Caco-2 (cell line): ENCODE measurements around the gene WIPF3. TPM values are rescaled to one million over a fixed set of nuclear protein-coding genes. Genes with fewer than 3 reads are reported as not detected.

Source experiments
- BruUV-seq: library from RNA; stranded (reverse); fragments of 400-500 nt; replicated peaks from 2 replicates; lab custom pipeline; 2021; lab: Mats Ljungman, UMichigan
- CTCF ChIA-PET: fragments of 300-600 bp; sonication (Branson Sonifier 250); formaldehyde crosslinking; loops from one replicate; lab custom pipeline; 2022; ENCODE audit warnings: antibody characterized with exemption; lab: Charles Lee
- POLR2A ChIA-PET: fragments of 300-600 bp; sonication (Branson Sonifier 250); formaldehyde crosslinking; loops from one replicate; lab custom pipeline; 2022; ENCODE audit warnings: antibody characterized with exemption; lab: Charles Lee
- DNase-seq, 2 experiments: peaks; one replicate each; pipeline versions ENCODE4 v3.0.0 to v3.0.0-alpha.2; 2020 to 2022
- H3K27me3 ChIP-seq: replicated peaks from 2 replicates; pipeline ENCODE4 v1.6.0; 2011; ENCODE audit warnings: low read length; ENCODE audit not compliant: control insufficient read depth, insufficient read depth
- H3K36me3 ChIP-seq: 2 replicates; pipeline ENCODE4 v1.5.1; 2011; ENCODE audit warnings: low read length; ENCODE audit not compliant: control insufficient read depth, insufficient read depth
- H3K4me1 ChIP-seq: fragments of 250-450 bp; sonication (Bioruptor Pico); 2 replicates; pipeline ENCODE4 v1.5.1; 2020; ENCODE audit warnings: mild to moderate bottlenecking
- H3K4me3 ChIP-seq: 2 replicates; pipeline ENCODE4 v1.5.1; 2011; ENCODE audit warnings: low read depth, mild to moderate bottlenecking, control low read depth, low read length
- H3K9me3 ChIP-seq: fragments of 250-450 bp; sonication (Bioruptor Pico); 2 replicates; pipeline ENCODE4 v1.5.1; 2020; ENCODE audit warnings: mild to moderate bottlenecking, moderate library complexity
- H3K27ac Mint-ChIP-seq: one replicate; pipeline ENCODE4 v1.8.0; 2022; ENCODE audit warnings: mixed read lengths; ENCODE audit not compliant: unreplicated experiment
- H3K27me3 Mint-ChIP-seq: one replicate; pipeline ENCODE4 v1.8.0; 2022; ENCODE audit warnings: mixed read lengths; ENCODE audit not compliant: insufficient read depth, unreplicated experiment
- H3K36me3 Mint-ChIP-seq: one replicate; pipeline ENCODE4 v1.8.0; 2022; ENCODE audit warnings: mild to moderate bottlenecking, mixed read lengths; ENCODE audit not compliant: insufficient read depth, unreplicated experiment
- H3K4me1 Mint-ChIP-seq: one replicate; pipeline ENCODE4 v1.8.0; 2022; ENCODE audit warnings: low read depth, mixed read lengths; ENCODE audit not compliant: unreplicated experiment
- H3K4me3 Mint-ChIP-seq: one replicate; pipeline ENCODE4 v1.8.0; 2022; ENCODE audit warnings: mild to moderate bottlenecking, moderate library complexity, mixed read lengths; ENCODE audit not compliant: unreplicated experiment
- H3K9me3 Mint-ChIP-seq: one replicate; pipeline ENCODE4 v1.8.0; 2022; ENCODE audit warnings: mixed read lengths; ENCODE audit not compliant: unreplicated experiment
- CTCF ChIP-seq, 2 experiments: fragments of 200-600 bp in 1 of 2; IDR thresholded peaks; 1 replicate in 1 of 2; 2 replicates in 1 of 2; pipeline versions ENCODE4 v1.5.1 to v1.8.0; 2011 to 2022; ENCODE audit warnings: antibody characterized with exemption in 1 of 2, control low read depth in 1 of 2, inconsistent platforms in 1 of 2, low read depth in 1 of 2, low read length in 1 of 2, mild to moderate bottlenecking in 1 of 2, moderate library complexity in 1 of 2; ENCODE audit not compliant: insufficient read depth in 1 of 2, severe bottlenecking in 1 of 2, unreplicated experiment in 1 of 2
- intact Hi-C: fragments of 100-400 bp; cut with micrococcal nuclease; formaldehyde crosslinking; loops from one replicate; pipeline ENCODE4 v1.10.0; 2022; ENCODE audit not compliant: unreplicated experiment
- total RNA-seq: library from RNA; stranded (reverse); gene quantifications from 2 replicates; pipeline ENCODE4 v1.2.3, GENCODE V29; 2022

Gene WIPF3
- total RNA-seq, 1 experiment from 2014 or later: 1.2 TPM

- H3K36me3 ChIP-seq: no peaks in the 10 kb centered on the region
- Mint-ChIP-seq H3K36me3 (no peaks in the 10 kb centered on the region), H3K27ac (no peak overlapping the region), H3K4me3 (no peak overlapping the region), H3K4me1 (no peaks in the 10 kb centered on the region), H3K27me3 (peaks cover 25% of the 10 kb centered on the region), H3K9me3 (no peaks in the 10 kb centered on the region)
- H3K27me3 ChIP-seq: no peaks in the 10 kb centered on the region; the same call in 1 of the 2 replicates
- POLR2A ChIA-PET: no interaction called here
- CTCF ChIA-PET: no interaction called here
- no peaks in the 10 kb centered on the region for H3K9me3 ChIP-seq
- H3K4me3 ChIP-seq: no peak overlapping the region
- no TSS peak for BruUV-seq
- intact Hi-C loops: no loop called here
- TF ChIP-seq CTCF (IDR thresholded peaks at IDR 0.05; ENCODE audit: insufficient read depth in 1 of 2, low read depth in 1 of 2, low read length in 1 of 2, severe bottlenecking in 1 of 2, unreplicated experiment in 1 of 2): no peak
- H3K4me1 ChIP-seq: peaks cover 10% of the 10 kb centered on the region; the same call in 1 of the 2 replicates
- DNase-seq: no peak
Observed at GRCh38 chr7:29810297-29810696, 4.0 kb downstream of the WIPF3 start.

GRCh38 chr7:29810813-29811482 lies 4.6 kb downstream of the WIPF3 start:
- Histone ChIP-seq H3K27me3 (no peaks in the 10 kb centered on the region; the same call in 1 of the 2 replicates), H3K4me3 (no peak overlapping the region), H3K4me1 (peaks cover 8% of the 10 kb centered on the region; the same call in 1 of the 2 replicates), H3K9me3 (no peaks in the 10 kb centered on the region), H3K36me3 (no peaks in the 10 kb centered on the region)
- Mint-ChIP-seq H3K27me3 (peaks cover 25% of the 10 kb centered on the region), H3K36me3 (no peaks in the 10 kb centered on the region), H3K27ac (no peak overlapping the region), H3K4me3 (no peak overlapping the region), H3K9me3 (no peaks in the 10 kb centered on the region), H3K4me1 (no peaks in the 10 kb centered on the region)
- intact Hi-C loops: no loop called here
- no peak for DNase-seq
- no TSS peak for BruUV-seq
- ChIA-PET POLR2A (no interaction called here), CTCF (no interaction called here)
- TF ChIP-seq CTCF (IDR thresholded peaks at IDR 0.05; ENCODE audit: insufficient read depth in 1 of 2, low read depth in 1 of 2, low read length in 1 of 2, severe bottlenecking in 1 of 2, unreplicated experiment in 1 of 2): no peak

- no peak for TF ChIP-seq CTCF (IDR thresholded peaks at IDR 0.05; ENCODE audit: insufficient read depth in 1 of 2, low read depth in 1 of 2, low read length in 1 of 2, severe bottlenecking in 1 of 2, unreplicated experiment in 1 of 2)
- no peak overlapping the region for H3K4me3 Mint-ChIP-seq
- no peak overlapping the region for H3K4me3 ChIP-seq
- POLR2A ChIA-PET: no interaction called here
- H3K4me1 Mint-ChIP-seq: no peaks in the 10 kb centered on the region
- no peak for DNase-seq
- no peaks in the 10 kb centered on the region for H3K36me3 Mint-ChIP-seq
- intact Hi-C loops: no loop called here
- CTCF ChIA-PET: no interaction called here
- no peaks in the 10 kb centered on the region for H3K9me3 ChIP-seq
- H3K27me3 Mint-ChIP-seq: peaks cover 25% of the 10 kb centered on the region
- no peaks in the 10 kb centered on the region; the same call in 1 of the 2 replicates for H3K27me3 ChIP-seq
- no peaks in the 10 kb centered on the region for H3K36me3 ChIP-seq
- H3K4me1 ChIP-seq: peaks cover 5% of the 10 kb centered on the region; the same call in 1 of the 2 replicates
- no peaks in the 10 kb centered on the region for H3K9me3 Mint-ChIP-seq
- no TSS peak for BruUV-seq
- no peak overlapping the region for H3K27ac Mint-ChIP-seq
Observed at GRCh38 chr7:29811586-29811985, 5.3 kb downstream of the WIPF3 start.
